ENCODE data around the gene ATXN10.
A peak's percentile ranks its signal among the peaks of the same experiment; 100 is the strongest.

ATXN10 gene

DNA sequence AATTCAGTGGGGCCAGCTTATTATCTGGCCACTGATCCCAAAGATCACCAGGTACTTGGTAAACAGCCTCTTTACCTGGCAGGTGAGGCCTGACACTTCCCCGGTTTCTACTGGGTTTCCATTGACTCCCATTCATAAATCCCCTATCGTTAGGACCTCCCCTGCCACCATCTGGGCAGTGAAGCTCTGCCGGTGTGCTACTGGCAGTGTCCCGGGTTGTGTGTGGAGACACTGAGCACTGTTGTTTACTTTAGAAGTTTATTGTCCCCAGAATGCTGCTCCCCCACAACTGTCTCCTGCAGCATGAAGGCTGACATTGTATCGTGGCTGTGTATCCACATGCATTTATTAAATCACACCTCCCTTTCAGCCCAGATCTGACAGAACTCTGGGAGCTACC lies 162.6 kb downstream of the ATXN10 start:
- DNase-seq: no peak

GRCh38 chr22:45834795-45835194 lies 163.2 kb downstream of the ATXN10 start:
- no peak for DNase-seq

- DNase-seq: no peak
These were observed 165.0 kb downstream of the ATXN10 start for GRCh38 chr22:45836418-45837169.

- no peak for DNase-seq
These were observed 165.9 kb downstream of the ATXN10 start for GRCh38 chr22:45837508-45837907.

DNA sequence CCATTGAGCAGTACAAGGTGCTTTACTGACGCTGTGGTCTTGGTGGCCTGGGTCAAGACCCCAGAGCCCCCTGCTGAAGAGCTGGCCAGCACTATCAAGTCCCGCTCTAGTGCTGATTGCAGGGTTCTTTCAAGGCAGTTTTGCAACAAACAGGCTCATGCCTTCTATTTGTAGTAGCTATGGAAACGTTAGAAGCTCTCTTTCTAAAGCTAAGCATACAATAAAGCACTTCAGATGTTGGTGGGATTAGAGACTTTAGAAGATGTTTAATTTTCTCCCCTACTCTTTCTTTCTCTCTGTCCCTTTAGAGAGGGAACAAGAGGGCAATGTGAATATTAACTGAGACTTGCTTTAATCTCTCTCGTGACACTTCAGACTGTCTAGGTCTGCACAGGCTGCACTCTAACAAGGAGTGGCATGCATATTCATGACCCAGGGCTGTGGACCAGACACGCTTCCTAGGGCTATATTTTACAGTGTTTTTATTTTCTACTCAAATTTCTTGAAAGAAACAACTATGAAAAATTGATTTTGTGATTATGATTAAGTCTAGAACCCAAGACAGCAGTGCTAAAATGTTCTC lies 166.8 kb downstream of the ATXN10 start:
- DNase-seq: no peak

DNA sequence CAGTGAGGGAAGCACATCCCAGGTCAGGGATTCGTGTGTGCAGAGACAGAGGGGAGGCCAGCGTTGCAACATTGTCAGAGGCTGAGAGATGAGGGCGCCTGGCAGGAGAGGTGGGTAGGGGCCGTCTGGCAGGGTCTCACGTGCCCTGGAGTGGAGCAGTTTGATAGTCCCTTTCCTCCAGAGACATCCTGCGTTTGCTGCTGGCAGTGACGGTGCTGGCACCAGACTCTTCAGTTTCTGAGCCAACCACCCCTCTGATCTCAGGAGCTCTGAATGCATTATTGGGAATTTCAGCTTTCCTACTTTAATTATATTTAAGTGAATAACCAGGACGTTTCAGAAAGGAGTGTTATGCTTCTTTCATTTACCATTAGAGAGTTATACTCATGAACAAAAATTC lies 168.8 kb downstream of the ATXN10 start:
- DNase-seq: no peak

DNA sequence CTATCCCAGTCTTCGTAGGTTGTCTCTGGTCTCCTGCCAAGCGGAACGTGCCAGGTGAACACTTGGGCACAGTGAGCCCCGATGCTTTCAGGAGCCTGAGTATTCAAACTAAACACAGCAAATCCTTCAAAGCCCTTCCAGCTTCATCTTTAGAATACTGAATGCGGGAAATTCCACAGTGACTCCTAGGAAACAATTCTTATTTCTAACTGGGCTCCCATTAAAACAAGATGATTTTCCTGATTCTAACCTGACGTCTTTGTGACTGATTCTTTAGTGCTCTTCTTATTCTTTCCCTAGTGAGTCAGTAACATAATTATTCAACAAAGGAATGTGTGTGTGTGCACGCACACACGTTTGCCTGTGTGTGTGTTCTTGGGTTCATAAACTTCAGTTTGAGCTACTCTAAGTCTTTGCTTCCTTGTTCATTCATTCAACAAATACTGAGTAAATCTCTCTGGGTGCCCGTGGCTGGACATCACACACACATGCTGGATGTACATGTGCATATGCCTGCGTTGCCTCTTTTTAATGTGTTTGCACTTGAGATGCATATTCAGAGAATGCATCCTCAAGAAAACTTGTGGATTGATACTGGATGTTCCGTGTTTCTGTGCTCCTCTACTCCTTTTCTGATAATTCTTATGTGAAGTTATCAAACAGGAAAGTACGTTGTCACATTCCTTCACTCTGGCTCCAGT lies 170.8 kb downstream of the ATXN10 start:
- DNase-seq: no peak

GRCh38 chr22:45843031-45843430 lies 171.4 kb downstream of the ATXN10 start:
- no peak for DNase-seq

DNA sequence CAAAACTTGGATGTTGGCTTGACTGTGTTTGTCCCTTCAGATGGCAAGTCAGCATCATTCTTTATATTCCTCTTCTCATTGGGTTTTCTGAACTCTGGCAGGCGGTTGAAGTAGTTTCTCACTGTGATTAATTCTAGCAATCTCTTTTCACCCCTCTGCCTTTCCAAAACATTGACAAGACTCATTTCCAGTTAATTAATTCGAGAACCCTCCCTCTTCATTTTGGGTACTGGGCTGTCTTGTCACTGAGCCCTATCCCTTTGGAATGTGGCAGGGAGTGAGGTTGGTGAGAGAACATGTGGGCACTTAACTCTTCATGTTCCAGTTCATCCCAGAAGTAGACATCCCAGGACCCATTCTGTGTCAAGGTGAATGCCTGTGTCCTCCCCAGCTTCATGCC lies 172.4 kb downstream of the ATXN10 start:
- DNase-seq: no peak

- DNase-seq: no peak
These were observed 173.4 kb downstream of the ATXN10 start for GRCh38 chr22:45845076-45845487.

DNA sequence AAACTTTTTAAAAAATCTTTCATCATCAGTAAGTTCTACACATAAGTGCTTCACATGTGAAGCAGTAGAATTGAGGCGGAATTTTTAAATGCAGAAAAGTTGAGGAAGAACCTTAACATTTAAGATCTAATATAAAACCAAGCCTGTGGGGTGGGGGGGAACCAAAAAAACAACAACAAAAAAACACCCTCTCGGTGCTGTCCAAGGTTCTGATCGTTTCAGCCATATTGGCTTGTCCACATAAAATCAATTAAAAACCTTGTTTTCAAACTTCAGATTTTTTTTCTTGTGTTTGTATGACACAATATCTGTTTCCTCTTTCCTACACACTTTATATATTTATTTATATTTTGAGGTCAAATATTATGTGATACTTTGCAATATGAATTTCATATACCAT lies 175.3 kb downstream of the ATXN10 start:
- no peak for DNase-seq

- no peak for DNase-seq
These were observed 177.3 kb downstream of the ATXN10 start for GRCh38 chr22:45848904-45849303.

GRCh38 chr22:45852826-45853225 lies 181.2 kb downstream of the ATXN10 start:
- DNase-seq: no peak

DNA sequence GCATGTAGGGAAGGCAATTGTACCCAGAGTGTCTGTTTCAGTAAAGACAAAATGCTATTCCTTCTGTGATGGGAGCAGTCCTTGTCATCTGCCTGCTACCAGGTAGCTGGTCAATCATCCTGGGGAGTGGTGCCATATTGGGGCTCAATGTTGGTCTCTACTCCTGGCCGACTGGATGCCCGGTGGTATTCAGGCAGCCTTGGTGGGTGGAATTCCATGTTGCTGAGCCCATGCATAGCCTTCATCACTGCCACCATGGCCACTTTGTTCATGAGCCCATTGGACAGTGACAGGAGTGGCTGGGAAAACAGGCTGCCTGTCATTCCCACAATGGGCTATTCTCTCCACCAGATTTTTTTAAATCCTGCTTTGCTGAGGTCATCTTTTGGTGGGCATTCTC lies 184.3 kb downstream of the ATXN10 start:
- DNase-seq: no peak

- DNase-seq: no peak
These were observed 185.9 kb downstream of the ATXN10 start for GRCh38 chr22:45857519-45857918.

GRCh38 chr22:45859231-45860161 lies 187.9 kb downstream of the ATXN10 start:
- no peak for DNase-seq

GRCh38 chr22:45860201-45860600 lies 188.6 kb downstream of the ATXN10 start:
- no peak for DNase-seq

- no peak for DNase-seq
These were observed 189.6 kb downstream of the ATXN10 start for GRCh38 chr22:45861259-45861658.

GRCh38 chr22:45863981-45864751 lies 192.5 kb downstream of the ATXN10 start:
- peak; percentile 85 for DNase-seq

GRCh38 chr22:45864959-45865476 lies 193.4 kb downstream of the ATXN10 start:
- no peak for DNase-seq

DNA sequence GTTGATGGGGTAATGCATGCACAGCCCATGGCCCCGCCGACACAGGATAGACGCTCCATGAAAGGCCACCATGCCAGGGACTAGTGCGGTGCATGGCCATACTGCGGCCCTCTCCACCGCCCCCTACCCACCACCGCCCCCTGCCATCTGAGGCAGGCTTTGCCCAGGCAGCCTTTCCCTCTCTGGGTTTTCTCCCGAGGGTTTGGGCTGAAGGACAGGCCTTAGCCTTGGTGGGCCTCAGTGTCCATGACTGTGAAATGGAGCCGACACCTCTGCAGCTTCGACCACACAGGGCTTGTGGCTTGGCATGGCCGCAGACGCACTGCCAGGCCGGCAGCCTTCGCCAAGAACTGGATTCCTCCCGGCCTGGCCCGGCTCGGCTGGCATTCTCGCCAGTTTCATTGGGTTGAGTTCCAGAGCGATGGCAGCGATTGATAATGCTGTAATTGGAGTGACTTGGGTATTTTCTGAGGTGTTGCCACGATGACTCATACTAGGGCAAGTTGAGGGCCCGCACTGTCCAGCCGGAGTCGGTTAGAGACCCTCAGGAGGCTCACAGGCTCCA lies 194.0 kb downstream of the ATXN10 start:
- DNase-seq: no peak
